Tibial artery (tissue), 4 donors: ENCODE measurements around the gene CDK5RAP1.
"Not testable (repeated sequence)": the region's sequence is repeated elsewhere in the genome, so short reads cannot be mapped to it uniquely, and the experiment has no call there.

Source experiments
- DNase-seq, 2 donors: peaks; one replicate each; pipeline ENCODE4 v3.0.0-alpha.2; 2019
- H3K27ac ChIP-seq, 2 donors: fragments of 200-600 bp; sonication (generic) in 1 of 2; 1 replicate in 1 of 2; 2 replicates in 1 of 2; pipeline ENCODE4 v1.5.1; 2018 to 2019; ENCODE audit warnings: mild to moderate bottlenecking in 1 of 2
- H3K27me3 ChIP-seq, 2 donors: fragments of 200-600 bp; sonication (generic) in 1 of 2; one replicate each; pipeline versions ENCODE4 v1.5.1 to v1.6.0; 2016 to 2019
- H3K36me3 ChIP-seq, 3 donors: fragments of 200-600 bp; sonication (generic) in 2 of 3; one replicate each; pipeline ENCODE4 v1.5.1; 2016 to 2019; ENCODE audit warnings: mild to moderate bottlenecking in 2 of 3
- H3K4me1 ChIP-seq, 4 donors: fragments of 200-600 bp; sonication (generic) in 2 of 4; 1 replicate in 3 of 4; 2 replicates in 1 of 4; pipeline ENCODE4 v1.5.1; 2016 to 2019
- H3K4me3 ChIP-seq, 2 donors: fragments of 200-600 bp; sonication (generic) in 1 of 2; 1 replicate in 1 of 2; 2 replicates in 1 of 2; pipeline ENCODE4 v1.5.1; 2018 to 2019; ENCODE audit warnings: mild to moderate bottlenecking in 2 of 2
- H3K9me3 ChIP-seq, 3 donors: fragments of 200-600 bp; sonication (generic) in 1 of 3; one replicate each; pipeline ENCODE4 v1.5.1; 2016 to 2019
- intact Hi-C: fragments of 100-400 bp; cut with DNase I; formaldehyde crosslinking; loops from one replicate; pipeline ENCODE4 v1.15.0; 2023; ENCODE audit warnings: low total_unique reads
- TF ChIP-seq, protein P1 (sequence below), 2 experiments: fragments of 200-600 bp in 1 of 2; fragments of 450-650 bp in 1 of 2; IDR thresholded peaks; one replicate each; pipeline ENCODE4 v1.5.1; 2017 to 2019; ENCODE audit warnings: antibody characterized with exemption in 2 of 2, mild to moderate bottlenecking in 1 of 2, moderate library complexity in 1 of 2

Gene CDK5RAP1

DNA sequence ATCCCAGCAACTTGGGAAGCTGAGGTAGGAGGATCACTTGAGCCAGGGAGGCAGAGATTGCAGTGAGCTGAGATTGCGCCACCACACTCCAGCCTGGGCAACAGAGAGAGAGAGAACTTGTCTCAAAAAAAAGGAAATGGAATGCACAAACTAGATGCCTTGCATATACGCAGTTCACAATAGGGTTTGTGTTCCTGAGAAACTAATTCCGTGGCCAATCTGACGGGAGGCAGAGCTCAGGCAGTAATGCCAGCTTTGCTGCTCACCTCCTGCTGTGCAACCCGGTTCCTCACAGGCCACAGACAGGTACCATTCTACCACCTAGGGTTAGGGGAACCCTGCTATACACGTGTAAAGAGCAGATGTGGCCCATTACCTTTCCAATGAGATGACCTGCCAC lies 1.4 kb downstream of the CDK5RAP1 start:
- DNase-seq: no peak
- intact Hi-C loops: loop anchor here (5.0 kb wide), 1 partner anchor 47 kb away; no protein-coding TSS in a partner anchor
- H3K4me3 ChIP-seq: peak overlapping the region in 1 of 2 donors; percentile 96
- TF ChIP-seq, protein P1, sequence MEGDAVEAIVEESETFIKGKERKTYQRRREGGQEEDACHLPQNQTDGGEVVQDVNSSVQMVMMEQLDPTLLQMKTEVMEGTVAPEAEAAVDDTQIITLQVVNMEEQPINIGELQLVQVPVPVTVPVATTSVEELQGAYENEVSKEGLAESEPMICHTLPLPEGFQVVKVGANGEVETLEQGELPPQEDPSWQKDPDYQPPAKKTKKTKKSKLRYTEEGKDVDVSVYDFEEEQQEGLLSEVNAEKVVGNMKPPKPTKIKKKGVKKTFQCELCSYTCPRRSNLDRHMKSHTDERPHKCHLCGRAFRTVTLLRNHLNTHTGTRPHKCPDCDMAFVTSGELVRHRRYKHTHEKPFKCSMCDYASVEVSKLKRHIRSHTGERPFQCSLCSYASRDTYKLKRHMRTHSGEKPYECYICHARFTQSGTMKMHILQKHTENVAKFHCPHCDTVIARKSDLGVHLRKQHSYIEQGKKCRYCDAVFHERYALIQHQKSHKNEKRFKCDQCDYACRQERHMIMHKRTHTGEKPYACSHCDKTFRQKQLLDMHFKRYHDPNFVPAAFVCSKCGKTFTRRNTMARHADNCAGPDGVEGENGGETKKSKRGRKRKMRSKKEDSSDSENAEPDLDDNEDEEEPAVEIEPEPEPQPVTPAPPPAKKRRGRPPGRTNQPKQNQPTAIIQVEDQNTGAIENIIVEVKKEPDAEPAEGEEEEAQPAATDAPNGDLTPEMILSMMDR (IDR thresholded peaks at IDR 0.05): no peak
- no peaks in the 10 kb centered on the region for H3K27me3 ChIP-seq
- H3K9me3 ChIP-seq: no peaks in the 10 kb centered on the region
- no peak overlapping the region for H3K27ac ChIP-seq
- H3K4me1 ChIP-seq: peaks cover 0 to 32% (median 24%) of the 10 kb centered on the region in 4 donors
- H3K36me3 ChIP-seq: peaks cover 0 to 20% (median 5%) of the 10 kb centered on the region in 3 donors

DNA sequence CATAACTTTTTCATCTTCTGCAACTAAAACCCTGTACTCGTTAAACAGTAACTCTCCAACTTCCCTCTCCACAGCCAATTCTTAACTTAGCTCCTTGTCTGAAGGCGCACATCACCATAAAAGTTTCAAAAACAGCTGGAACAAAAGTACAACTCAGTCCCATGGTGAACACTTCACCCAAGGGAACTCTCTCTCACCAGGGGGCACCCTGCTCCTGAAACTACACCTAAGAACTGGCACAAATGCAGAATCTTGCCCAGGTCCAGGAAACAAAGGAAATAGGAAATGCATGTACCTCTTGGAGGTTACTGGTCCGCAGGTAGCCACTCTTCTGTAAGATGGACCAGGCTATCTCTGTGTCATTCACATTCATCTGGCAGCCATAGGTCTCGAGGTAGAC lies 6.6 kb downstream of the CDK5RAP1 start:
- intact Hi-C loops: no loop called here
- Histone ChIP-seq H3K36me3 (peaks cover 38 to 68% (median 40%) of the 10 kb centered on the region in 3 donors), H3K9me3 (no peaks in the 10 kb centered on the region), H3K4me3 (no peak overlapping the region), H3K27me3 (no peaks in the 10 kb centered on the region), H3K27ac (no peak overlapping the region), H3K4me1 (peaks cover 0 to 9% (median 5%) of the 10 kb centered on the region in 4 donors)
- no peak for DNase-seq
- TF ChIP-seq, protein P1 (IDR thresholded peaks at IDR 0.05): peak in 1 of 2 experiments; percentile 15

DNA sequence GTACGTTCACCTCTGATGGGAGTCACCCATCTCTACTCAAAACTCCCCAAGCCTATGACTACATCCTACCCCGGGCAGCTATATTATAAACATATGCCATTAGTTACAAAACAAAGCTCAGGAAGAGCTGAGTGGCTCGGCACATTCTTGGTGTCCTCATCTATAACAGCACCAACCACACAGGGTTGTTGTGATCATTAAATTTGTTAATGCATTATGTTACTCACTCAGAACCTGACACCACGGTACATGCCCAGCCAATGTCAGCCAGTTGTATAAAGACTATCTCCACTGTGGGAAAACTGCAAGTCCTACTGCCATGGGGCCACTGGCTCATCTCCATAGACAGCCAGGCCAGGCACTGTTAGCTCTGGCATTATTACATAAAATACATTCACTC lies 7.7 kb downstream of the CDK5RAP1 start:
- Histone ChIP-seq H3K9me3 (no peaks in the 10 kb centered on the region), H3K27ac (no peak overlapping the region), H3K27me3 (no peaks in the 10 kb centered on the region), H3K4me1 (no peaks in the 10 kb centered on the region), H3K36me3 (peaks cover 40 to 79% (median 46%) of the 10 kb centered on the region in 3 donors), H3K4me3 (no peak overlapping the region)
- intact Hi-C loops: no loop called here
- DNase-seq: no peak
- TF ChIP-seq, protein P1 (IDR thresholded peaks at IDR 0.05): no peak

DNA sequence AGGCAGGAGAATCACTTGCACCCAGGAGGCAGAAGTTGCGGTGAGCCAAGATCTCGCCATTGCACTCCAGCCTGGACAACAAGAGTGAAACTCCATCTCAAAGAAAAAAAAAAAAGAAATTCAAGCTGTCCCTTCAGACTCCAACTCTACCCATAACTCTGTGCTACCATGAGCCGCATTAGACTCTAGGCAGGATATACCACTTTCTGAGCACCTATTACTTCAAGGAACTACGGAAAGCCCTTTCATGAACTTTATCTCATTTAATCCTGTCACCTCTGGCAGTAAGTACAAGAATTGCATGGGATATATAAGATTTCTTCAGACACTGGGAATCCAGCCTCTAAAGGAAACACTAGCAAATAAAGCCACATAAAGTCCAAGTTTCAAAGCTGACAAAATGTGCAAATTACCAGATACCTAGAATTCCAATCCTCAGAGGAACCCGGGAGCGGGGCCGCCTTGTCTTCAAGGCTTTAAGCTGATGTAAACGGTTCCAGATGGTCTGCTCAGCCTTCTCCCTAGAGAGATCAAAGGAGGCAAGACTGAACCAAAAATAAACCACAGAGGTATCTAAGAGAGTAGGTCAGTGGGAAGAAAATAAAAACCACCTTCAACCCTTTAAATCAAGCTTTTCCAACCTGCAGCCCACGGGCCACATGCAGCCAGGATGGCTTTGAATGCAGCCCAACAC lies 9.4 kb downstream of the CDK5RAP1 start:
- intact Hi-C loops: no loop called here

DNA sequence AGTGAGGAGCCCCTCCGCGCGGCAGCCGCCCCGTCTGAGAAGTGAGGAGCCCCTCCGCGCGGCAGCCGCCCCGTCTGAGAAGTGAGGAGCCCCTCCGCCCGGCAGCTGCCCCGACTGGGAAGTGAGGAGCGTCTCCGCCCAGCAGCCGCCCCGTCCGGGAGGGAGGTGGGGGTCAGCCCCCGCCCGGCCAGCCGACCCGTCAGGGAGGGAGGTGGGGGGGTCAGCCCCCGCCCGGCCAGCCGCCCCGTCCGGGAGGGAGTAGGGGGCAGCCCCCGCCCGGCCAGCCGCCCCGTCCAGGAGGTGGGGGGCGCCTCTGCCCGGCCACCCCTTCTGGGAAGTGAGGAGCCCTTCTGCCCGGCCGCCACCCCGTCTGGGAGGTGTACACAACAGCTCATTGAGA lies 12.0 kb downstream of the CDK5RAP1 start:
- DNase-seq, intact Hi-C loops, H3K27ac ChIP-seq, H3K27me3 ChIP-seq, H3K4me1 ChIP-seq, H3K4me3 ChIP-seq, H3K9me3 ChIP-seq: not testable (repeated sequence)
- H3K36me3 ChIP-seq: peaks cover 68 to 94% (median 71%) of the 10 kb centered on the region in 3 donors

More for the DNA sequence above, 9.4 kb downstream of the CDK5RAP1 start:
- Histone ChIP-seq H3K36me3 (peaks cover 50 to 93% (median 50%) of the 10 kb centered on the region in 3 donors), H3K4me1 (no peaks in the 10 kb centered on the region), H3K9me3 (no peaks in the 10 kb centered on the region), H3K27ac (no peak overlapping the region), H3K4me3 (no peak overlapping the region), H3K27me3 (no peaks in the 10 kb centered on the region)
- DNase-seq: no peak
- TF ChIP-seq, protein P1 (IDR thresholded peaks at IDR 0.05): no peak

DNA sequence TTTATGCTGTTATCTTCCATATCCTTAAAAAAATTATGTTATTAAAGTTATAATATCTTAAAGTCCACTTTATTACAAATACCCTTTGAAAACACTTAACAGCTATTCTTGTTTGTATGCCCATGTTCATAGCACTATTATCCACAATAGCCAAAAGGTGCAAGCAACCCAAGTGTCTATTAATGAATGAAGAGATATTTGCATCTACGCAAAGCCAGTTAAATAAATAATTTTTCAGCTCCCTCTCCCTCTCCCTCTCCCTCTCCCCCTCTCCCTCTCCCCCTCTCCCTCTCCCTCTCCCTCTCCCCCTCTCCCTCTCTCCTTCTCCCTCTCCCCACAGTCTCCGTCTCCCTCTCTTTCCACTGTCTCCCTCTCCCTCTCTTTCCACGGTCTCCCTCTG lies 13.1 kb downstream of the CDK5RAP1 start:
- no peaks in the 10 kb centered on the region for H3K4me1 ChIP-seq
- TF ChIP-seq, protein P1 (IDR thresholded peaks at IDR 0.05): no peak
- H3K4me3 ChIP-seq: no peak overlapping the region
- no peaks in the 10 kb centered on the region for H3K9me3 ChIP-seq
- DNase-seq: no peak
- no peak overlapping the region for H3K27ac ChIP-seq
- H3K27me3 ChIP-seq: no peaks in the 10 kb centered on the region
- intact Hi-C loops: no loop called here
- peaks cover 63 to 90% (median 65%) of the 10 kb centered on the region in 3 donors for H3K36me3 ChIP-seq
